Measurements from ENCODE around the gene RPRD1A. TPM values are rescaled to one million over a fixed set of nuclear protein-coding genes. Genes with fewer than 3 reads are reported as not detected.
"Not testable (repeated sequence)": the region's sequence is repeated elsewhere in the genome, so short reads cannot be mapped to it uniquely, and the experiment has no call there.

RPRD1A gene
- total RNA-seq, 1 donor from 2014 or later = 41.3 TPM

DNA sequence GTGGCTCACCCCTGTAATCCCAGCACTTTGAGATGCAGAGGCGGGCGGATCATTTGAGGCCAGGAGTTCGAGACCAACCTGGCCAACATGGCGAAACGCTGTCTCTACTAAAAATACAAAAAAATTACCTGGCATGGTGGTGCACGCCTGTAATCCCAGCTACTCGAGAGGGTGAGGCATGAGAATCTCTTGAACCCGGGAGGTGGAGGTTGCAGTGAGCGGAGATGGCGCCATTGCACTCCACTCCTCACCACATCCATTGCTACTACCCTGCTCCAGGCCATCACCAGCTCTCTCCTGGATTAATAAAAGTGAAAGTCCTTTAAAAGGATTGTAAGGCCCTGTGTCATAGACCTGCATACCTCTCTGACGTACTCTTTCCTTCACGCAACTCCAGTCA lies 93.7 kb downstream of the RPRD1A start:
- DNase-seq (ENCODE audit: extremely low read depth, low read depth, low spot score) = no peak

DNA sequence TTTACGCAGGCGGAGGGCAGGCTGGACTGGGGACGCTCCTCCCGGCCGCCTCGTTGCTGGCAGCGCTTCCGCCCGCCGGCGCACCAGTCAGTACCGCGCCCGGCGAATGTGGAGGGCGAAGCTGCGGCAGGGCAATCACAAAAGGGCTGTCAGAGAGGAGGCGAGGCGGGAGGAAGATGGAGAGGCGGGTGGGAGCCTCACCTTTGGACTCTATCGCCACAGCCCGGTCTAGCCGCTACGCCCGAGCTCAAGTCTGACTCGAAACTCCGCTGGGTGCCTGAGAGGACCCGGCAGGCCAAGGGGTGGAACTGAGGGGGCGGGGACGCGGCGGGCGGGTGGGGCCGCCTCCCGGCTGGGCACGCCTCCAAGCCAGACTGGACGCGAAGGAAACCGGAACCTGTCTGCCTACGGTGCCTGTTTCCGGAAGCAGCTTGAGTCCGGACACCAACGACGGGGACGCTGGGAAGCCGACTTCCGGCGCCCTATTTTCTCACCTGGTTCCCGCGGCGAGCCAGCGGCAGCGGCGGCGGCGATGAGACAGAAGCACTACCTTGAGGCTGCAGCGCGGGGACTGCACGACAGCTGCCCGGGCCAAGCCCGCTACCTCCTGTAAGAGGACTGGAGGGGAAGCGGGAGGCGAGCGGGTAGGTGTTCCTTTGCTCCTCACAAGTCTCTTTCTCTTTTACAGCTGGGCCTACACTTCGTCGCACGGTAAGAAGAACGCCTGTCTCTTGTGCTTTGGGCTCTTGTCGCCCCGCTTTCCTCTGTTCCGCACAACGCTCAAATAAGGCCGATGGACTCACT lies 95.0 kb downstream of the RPRD1A start, which contains the start of gene RMP24:
TSS of gene RMP24 (plus strand) at position 483 of the 804 bp plus-strand sequence.
- peak; percentile 70 for DNase-seq (ENCODE audit: extremely low read depth, low read depth, low spot score)

DNA sequence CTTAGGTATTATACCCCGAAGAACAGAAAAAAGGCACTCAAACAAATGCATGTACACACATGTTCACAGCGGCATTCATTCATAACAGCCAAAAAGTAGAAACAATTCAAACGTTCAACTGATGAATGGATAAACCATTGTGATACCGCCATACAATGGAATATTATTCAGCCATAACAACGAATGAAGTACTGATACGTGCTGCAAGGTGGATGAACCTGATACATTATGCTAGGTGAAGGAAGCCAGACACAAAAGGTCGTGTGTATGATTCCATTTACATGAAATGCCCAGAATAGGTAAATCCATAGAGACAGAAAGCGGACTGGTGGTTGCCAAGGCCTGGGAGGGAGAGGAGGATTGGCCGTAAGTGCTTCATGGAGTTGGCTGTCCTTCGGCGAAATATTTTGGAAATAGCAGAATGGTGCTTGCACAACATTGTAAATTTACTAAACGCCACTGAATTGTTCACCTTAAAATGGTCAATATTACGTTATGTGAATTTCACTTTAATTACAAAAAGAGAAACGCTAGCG lies 95.6 kb downstream of the RPRD1A start:
- DNase-seq (ENCODE audit: extremely low read depth, low read depth, low spot score) = peak; percentile 12

DNA sequence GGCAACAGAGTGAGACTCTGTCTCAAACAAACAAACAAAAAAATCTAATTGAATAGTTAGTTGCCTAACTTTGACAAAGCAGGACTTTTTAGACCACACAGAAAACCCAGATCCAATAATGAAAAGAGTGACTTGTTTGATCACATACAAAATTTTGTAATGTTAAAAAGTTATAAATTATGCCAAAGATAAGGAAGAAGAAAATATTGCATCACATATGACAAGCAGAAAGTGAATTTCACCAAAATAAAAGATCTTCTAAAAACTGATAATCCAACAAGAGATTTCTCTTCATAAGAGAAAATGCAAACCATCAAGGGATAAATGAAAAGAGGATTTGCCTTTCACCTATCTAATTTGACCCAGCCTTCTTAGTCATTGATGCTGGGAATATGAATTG lies 97.7 kb downstream of the RPRD1A start:
- DNase-seq (ENCODE audit: extremely low read depth, low read depth, low spot score) = no peak

DNA sequence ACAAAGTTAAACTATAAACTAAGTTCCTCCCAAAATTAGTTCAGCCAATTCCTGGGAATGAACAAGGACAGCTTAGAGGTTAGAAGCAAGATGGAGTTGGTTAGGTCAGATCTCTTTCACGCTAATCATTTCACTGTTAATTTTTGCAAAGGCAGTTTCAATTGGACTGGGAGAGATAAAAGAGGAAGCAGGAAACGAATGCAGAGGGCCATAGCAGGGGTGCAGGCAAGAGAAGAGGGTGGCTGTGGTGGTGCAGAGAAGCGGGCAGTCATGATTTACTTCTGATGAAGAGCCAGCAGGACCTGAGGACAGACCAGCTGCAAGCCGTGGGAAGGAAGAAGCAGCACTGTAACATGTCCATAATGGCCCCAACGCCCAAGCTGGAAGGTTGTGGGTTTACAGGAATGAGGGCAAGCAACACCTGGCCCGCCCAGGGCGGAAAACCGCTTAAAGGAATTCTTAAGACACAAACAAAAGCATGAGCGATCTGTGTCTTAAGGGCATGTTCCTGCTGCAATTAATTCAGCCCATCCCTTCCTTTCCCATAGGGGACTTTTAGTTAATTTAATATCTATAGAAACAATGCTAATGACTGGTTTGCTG lies 99.0 kb downstream of the RPRD1A start:
- DNase-seq (ENCODE audit: extremely low read depth, low read depth, low spot score) = no peak

DNA sequence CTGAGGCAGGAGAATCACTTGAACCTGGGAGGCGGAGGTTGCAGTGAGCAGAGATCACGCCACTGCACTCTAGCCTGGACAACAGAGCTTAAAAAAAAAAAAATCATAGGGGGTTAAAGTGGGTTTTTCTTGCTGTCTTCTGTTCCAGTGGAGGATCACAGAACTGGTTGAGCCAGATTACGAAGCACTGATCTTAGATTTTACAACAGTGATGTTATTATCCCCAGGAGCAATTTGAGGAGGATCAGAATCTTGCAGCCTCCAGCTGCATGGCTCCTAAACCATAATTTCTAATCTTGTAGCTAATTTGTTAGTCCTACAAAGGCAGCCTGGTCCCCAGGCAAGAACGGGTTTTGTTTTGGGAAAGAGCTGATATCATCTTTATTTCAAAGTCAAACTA lies 99.5 kb downstream of the RPRD1A start:
- not testable (repeated sequence) for DNase-seq (ENCODE audit: extremely low read depth, low read depth, low spot score)

DNA sequence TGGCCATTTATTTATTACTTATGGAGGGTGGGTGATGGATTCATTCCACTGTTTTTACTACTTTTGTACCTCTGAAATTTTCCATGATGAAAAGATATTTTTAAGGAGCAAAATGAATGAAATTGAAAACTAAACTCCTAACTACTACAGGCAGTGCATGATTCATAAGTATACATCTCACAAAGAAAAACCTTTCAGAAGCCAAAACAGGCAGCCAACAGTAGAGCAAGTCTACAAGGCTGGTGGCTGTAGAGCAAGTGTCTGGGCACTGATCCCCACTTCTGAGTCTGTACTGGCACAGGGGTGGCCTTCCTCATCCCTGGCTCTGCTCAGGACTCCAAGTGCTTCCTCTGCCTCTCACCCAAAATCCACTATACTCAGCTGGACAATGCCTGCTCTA lies 103.0 kb downstream of the RPRD1A start:
- DNase-seq (ENCODE audit: extremely low read depth, low read depth, low spot score) = no peak

DNA sequence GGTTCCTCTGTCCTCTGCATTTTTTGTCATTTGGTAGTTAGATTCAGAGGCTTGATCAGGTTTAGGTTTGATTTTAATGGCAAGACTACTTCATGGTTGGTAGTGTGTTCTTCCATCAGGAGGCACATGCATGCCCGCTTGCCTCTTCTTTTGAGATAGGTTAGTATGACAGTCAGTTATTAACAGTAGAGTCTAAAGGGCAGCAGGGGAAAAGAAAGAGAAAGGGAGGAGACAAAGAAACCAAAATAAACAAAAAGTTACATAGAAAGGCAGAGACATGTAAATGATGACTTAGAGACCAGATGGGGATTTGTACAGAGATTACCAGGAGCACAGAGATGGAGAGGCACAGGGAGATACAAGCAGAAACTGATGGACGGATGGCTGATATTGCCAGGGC lies 105.0 kb downstream of the RPRD1A start:
- DNase-seq (ENCODE audit: extremely low read depth, low read depth, low spot score) = no peak

DNA sequence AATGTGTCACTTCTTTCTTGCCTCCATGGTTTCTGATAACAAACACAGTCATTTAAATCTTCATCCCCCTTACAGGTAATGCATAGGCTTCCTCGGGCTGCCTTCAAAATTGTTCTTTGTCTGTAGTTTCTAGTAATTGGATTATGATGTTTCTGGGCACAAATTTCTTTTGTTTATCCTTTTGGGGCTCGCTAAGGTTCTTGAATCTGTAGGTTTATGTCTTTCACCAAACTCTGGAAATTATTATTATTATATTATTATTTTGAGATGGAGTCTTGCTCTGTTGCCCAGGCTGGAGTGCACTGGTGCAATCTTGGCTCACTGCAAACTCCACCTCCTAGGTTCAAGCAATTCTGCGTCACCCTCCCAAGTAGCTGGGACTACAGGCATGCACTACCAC lies 111.1 kb downstream of the RPRD1A start:
- no peak for DNase-seq (ENCODE audit: extremely low read depth, low read depth, low spot score)

DNA sequence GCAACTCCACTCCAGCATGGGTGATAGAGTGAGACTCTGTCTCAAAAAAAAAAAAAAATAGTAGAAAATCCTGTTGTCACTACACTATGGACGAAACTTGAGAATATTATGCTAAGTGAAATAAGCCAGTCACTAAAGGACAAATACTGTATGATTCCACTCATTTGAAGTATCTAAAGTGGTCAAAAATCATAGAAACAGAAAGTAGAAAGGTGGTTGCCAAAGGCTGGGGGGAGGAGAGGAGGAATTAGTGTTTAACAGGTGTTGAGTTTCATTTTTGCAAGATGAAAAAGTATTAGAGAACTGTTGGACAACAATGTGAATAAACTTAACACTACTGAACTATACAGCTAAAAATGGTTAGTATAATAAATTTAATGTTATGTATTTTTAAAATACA lies 113.7 kb downstream of the RPRD1A start:
- DNase-seq (ENCODE audit: extremely low read depth, low read depth, low spot score) = no peak

DNA sequence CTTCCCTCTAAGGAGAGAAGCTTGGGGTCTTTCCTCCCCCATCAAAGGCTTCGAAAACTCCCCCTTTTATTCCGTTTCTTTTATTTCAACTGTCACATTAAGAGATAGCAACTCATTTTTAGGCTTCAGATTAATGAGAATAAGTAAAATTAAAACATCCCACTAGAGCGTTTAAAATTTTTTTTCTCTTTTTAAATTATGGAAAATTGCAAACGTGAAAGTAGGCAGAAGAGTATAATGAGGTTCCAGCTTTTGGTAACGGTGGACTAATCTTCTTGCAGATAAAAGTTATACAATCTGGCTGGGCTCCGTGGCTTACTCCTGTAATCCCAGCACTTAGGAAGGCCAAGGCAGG lies 116.8 kb downstream of the RPRD1A start:
- no peak for DNase-seq (ENCODE audit: extremely low read depth, low read depth, low spot score)

DNA sequence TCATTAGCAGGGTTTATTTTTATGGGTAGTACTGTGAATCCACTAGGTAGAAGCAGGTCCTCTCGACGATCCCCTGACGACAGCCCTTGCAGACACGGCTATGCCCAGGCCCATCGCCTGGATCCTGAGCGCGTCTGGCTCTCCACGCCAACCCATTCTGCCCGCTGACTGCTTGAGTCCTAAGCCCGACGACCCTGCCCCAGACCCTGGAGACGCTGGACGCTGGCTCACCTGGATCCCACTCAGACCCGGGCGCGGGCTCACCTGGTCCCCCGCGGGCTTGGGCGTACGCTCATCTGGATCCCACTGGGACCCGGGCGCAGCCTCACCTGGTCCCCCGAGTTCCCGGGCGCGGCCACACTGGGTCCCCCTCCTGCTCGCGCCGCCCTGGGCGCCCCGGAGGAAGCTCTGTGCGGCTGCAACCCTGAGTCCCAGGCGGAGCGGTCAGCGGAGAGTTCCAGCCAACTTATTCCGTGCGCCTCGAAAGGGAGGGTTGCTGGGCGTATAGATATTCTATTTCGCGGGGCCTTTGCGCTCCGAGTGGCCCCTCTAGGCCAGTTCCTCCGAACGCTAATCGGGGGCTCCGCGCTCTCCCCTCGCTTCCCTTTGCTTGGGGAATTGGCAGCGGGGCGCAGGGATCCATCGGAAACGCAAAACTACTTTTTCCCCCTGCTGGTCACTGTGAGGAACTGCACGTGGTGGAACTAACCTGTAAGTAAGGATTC lies 117.3 kb downstream of the RPRD1A start:
- peak; percentile 42 for DNase-seq (ENCODE audit: extremely low read depth, low read depth, low spot score)

DNA sequence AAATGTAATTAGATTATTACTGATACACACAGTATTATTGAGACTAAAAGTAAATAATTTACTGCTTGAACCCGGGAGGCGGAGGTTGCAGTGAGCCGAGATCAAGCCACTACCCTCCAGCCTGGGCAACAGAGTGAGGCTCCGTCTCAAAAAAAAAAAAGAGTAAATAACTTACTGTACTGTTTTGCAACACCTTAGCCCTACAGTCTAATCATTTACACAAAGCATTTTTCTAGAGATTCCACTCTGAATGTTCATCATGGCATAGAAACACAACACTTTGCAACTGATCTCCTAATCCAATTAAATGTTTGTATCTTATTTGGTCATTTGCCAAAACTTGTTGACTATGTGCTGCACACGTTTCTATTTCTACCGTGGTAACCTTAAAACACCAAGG lies 118.3 kb downstream of the RPRD1A start:
- no peak for DNase-seq (ENCODE audit: extremely low read depth, low read depth, low spot score)

DNA sequence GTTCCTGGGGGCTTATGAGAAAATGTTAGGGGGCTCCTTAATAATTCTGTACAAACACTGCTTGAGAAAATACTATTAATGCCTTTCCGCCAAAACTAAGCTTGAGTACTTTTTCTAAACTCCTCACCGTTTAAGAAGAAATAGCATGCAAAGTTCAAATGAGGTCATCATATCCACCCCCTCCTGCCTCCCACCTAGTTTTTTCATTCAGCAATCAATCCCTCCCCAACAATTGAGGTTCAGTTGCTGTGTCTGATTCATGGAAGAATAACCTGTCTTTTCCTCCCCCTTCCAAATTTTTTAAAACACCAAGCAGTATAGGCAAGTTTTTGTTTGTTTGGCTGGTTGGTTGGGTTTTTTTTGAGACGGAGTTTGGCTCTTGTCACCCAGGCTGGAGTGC lies 119.3 kb downstream of the RPRD1A start:
- no peak for DNase-seq (ENCODE audit: extremely low read depth, low read depth, low spot score)

DNA sequence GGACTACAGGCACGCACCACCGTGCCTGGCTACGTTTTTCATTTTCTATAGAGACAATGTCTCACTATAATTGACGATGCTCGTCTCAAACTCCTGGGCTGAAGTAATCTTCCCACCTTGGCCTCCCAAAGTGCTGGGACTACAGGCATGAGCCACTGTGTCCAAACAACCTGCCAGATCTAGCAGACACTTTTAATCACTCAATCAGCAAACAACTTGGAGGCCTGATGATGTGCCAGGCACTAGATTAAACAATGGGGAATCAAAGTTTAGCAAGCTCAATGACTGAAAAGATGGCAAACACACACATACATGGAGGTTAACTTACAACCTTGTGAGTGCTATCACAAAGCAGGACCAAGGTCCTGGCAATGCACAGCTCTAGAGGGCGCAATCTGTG lies 124.7 kb downstream of the RPRD1A start:
- DNase-seq (ENCODE audit: extremely low read depth, low read depth, low spot score) = no peak

DNA sequence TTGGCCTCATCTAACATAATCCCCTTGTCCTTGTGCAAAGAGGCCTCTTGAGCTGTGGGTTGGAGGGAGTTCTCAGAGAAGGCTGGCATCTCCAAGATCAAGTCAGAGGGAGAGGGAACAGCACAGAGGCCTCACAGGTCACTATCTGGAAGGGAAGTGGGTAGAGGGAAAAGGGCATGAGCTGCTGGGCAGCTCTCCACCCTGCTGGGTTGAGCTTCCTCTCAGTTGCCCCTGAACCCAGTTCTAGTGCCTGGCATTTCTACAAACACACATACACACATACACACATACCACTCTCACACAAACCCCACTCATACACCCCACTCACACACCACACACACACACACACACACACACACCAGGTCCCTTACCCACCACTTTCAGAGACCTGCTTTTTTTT lies 125.2 kb downstream of the RPRD1A start:
- no peak for DNase-seq (ENCODE audit: extremely low read depth, low read depth, low spot score)

DNA sequence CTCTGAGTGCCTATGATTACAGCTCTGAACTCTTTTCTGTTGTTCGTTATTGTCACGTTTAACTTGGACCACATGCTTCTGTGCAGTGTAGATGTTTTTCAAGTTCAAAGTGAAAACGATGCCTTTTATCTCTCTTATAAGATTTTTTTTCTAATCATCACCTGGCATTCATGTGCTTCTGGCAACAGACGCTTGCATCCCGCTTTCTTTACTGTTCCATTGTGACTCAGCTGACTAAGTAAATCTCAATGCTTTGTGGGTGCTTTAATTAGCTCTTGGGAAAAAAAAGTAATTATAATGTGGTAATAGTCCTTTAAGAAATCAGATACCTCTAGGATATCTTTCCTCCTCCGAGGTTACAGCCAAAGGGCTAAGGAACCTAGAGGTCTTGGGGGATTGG lies 126.1 kb downstream of the RPRD1A start:
- DNase-seq (ENCODE audit: extremely low read depth, low read depth, low spot score) = no peak

Other genes with a start within 250 kb of the RPRD1A start
- gene SLC39A6, start 61.8 kb upstream of the RPRD1A start, total RNA-seq = 21.0 and 25.3 TPM in 2 replicates
- 55.9 and 58.1 TPM in 2 replicates for gene ELP2, start 62.3 kb upstream of the RPRD1A start, total RNA-seq
- gene MOCOS, start 119.9 kb upstream of the RPRD1A start, total RNA-seq = 1.3 and 1.8 TPM in 2 replicates
- 5.6 and 7.8 TPM in 2 replicates for gene FHOD3, start 230.2 kb upstream of the RPRD1A start, total RNA-seq